Activated T-cell treated with anti-CD3 and anti-CD28 coated beads, Interleukin-2, amount 50 U/mL, for 1 hour (primary cell): ENCODE results near the gene TBC1D9.

Source experiments
- DNase-seq: peaks from one replicate; pipeline ENCODE4 v3.0.0-alpha.2; 2020

TBC1D9 gene

DNA sequence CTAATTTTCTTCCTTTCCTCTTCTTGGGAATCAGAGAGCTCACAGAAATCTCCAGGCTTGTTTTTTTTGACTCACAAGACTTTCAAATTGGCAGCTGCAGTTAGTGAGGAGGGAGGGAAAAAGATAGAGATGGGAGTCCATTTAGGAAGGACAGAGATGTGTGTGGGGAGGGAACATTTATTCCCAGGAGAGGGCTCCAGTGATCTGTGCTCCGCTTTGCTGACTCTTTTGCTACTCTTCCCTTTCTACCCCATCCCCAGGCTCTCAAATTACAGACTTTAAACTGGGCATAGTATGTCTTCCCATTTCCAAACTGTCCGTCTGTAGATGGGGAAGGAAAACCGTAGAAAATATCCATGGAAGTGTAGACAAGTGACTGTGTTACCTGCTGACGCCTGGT is 148.3 kb downstream of the TBC1D9 start:
- no peak for DNase-seq

DNA sequence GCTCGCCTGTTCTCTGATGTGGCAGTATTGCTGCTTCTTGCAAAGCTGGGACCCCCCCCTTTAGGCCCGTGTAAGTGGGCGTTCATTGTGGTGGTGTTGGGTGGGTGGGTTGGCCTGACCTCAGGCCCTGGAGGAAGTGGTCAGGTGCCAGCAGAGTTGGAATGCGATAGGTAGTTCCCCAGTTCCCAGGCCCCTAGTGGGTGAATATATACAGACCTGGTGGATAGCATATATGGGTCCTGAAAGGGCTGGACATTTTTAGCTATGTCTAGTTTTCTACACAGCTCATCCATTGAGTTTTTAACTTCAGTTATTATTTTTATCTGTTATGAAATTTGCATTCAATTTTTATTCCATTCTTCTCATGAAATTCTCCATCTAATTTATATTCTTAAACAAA is 151.6 kb downstream of the TBC1D9 start:
- no peak for DNase-seq

DNA sequence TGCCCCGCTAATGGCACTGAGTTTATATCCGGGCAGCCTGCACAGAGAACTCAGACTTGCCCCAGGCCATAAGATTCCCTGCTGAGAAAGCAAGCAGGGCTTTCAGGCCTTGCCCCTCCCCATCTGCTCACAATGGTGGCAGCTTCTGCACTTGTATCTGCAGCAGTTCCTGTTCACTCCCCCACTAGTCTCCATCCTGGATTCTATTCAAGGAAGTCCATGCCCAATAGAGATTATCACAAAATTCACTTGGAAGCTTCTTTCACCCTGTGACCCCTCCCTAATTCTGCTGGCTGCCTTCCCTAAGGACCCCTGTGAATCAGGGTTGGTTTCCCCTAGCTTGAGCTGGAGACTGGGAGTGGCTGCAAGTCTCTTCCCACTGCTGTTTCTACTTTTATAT is 152.9 kb downstream of the TBC1D9 start:
- no peak for DNase-seq

DNA sequence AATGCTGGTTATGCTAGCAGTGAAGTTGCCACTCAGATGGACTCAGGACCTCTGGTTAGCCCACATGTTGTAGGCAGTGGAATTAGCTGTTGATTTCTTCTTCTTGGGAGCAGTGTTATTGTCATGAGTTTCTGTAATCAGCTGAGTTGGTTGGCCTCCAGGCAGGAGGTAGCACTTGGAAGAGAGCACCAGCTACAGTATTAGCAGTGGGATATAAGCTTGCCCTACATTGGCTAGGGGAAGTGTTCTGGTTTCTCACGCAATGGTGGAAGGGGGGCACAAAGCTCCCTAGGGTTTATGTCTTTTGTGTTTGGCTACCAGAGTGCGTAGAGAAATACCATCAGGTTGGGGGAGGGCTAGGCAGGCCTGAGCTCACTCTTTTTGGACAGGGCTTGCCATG is 153.5 kb downstream of the TBC1D9 start:
- DNase-seq = no peak

DNA sequence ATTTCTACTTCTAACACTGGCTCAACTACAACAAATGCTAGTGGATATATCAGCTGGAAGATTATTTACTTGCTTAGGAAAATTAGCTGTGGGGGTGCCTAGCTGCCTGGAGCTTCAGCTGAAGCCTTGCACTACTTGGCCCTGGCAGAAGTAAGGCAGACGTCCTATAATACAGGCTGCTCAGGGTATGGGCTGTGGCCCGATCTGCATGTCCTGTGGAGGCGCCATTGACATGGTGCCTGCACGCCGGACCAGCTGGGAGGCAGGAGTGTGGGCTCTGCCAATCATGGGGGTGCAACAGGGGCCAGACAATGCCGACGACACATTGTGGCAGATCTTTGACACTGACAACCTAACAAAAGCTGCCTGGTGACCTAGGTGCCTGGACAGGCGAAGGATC is 155.8 kb downstream of the TBC1D9 start:
- no peak for DNase-seq

DNA sequence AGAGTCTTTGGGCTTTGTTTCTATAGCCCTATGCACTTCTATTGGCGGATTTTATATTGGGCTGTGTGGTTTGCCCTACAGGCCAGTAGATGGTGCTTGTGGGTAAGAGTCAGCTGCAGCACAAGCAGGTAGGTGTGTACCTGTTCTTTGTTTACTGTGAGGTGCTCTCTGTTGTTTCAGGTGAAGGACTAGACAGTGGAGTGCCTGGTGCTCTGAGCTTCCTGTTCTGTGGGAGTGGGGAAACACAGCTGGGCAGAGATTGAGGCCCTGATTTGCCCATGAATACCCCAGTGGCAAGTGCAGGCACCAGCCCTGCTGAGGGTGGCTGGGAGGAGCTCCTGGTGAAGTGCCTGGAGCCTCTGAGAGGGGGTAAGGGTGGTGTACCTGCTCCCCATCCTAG is 161.1 kb downstream of the TBC1D9 start:
- DNase-seq = no peak

DNA sequence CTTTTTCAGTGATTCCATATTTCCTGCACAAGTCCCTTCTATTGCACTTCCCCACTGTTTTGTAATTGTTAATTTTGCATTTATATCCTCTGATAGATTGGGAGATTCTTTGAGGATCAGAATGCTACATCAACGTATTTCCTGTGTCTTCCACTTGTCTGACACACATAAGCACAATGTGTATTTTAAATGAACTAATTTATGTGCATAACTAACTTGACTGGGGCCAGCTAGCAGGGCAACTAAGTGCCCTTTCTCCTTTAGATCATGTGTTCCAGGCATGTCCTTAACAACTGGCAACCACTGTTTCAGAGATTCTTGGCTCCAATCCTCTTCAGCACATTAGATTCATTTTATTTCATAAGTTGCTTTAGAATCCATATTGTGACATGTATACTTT is 171.7 kb downstream of the TBC1D9 start:
- DNase-seq = no peak

DNA sequence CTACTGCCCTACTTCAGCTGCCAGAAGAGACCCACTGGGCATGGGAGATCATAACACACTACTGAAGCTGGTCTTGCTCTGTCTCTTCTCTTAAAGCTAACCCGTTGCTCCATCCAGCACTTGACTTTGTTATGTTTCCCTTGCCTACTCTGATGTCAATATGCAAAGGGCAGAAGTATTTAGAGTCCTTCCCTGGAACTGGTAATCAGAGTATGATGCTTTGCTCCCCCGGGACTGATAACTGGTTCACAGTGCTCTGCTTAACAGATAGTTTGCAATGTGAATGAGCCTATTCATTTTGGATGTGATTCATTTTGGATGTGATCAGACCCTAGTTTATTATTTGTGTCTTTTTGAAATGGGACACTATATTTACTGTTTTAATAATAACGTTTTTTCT is 175.1 kb downstream of the TBC1D9 start:
- DNase-seq = no peak

DNA sequence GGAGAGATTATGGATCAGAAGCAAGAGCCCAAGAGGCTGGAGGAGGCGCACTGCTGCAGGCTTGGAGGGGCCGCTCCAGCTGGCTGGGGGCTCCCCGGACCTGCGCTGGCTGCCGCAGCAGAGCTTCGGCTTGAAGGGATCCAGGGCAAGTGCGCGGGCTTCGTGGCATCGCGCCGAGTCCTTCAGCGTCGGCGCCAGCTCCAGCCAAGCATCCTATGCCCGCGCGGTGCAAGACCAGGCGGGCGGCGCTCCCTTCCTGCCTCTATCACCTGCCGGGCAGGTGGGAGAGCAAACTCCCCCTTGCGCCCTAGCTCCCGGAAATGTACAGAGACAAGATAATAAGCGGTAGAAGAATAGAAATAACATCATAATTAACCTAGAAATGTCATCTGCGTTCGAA is 176.9 kb downstream of the TBC1D9 start:
- no peak for DNase-seq

DNA sequence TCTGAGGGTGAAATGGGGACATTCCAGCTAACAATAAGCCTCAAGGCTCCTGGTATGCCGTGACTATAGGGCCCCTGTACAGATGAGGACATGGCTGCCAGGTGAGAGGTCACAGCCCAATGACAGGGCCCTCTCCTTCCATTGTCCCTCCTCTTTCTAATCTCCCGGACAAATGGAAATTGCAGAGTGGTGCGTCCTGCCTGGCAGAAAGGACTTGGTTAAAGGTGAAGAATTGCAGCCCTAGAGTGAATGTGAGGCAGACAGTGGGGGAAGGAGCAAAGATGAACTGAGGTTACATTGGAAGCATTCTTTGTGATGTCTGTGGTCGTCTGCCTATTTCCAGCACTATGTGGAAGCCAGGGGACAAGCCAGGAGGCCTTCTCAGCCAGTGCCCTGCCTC is 180.7 kb downstream of the TBC1D9 start:
- no peak for DNase-seq

DNA sequence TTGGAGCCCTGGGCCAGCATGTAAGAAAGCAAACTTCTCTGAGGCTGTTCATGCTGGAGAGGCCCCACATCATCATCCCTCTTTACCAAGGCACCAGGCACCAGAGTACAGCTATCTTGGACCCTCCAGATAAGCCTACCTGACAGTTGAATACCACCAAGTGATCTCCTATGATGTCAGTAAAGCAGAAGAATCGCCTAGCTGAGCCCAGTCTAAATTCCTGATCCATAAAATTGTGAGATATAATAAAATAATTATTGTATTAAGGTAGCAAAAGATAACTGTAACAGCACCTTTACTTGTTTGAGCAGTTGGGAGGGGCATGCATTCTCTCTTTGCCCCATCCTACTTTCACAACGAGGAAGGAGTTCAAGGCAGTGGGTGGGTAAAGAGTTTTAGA is 184.6 kb downstream of the TBC1D9 start:
- DNase-seq = no peak
